PC-9 (cell line): Measurements from ENCODE around the gene PIRT. TPM values are rescaled to one million over a fixed set of nuclear protein-coding genes. Genes with fewer than 3 reads are reported as not detected.

Source experiments
- BruUV-seq: library from RNA; stranded (reverse); fragments of 400-500 nt; replicated peaks from 2 replicates; lab custom pipeline; 2021; lab: Mats Ljungman, UMichigan
- CTCF ChIA-PET: fragments of 300-600 bp; sonication (Branson Sonifier 250); formaldehyde crosslinking; loops from one replicate; lab custom pipeline; 2022; ENCODE audit warnings: antibody characterized with exemption; lab: Charles Lee
- POLR2A ChIA-PET: fragments of 300-600 bp; sonication (Branson Sonifier 250); formaldehyde crosslinking; loops from one replicate; lab custom pipeline; 2022; ENCODE audit warnings: antibody characterized with exemption; ENCODE audit not compliant: unreplicated experiment; lab: Charles Lee
- DNase-seq, 2 experiments: peaks; one replicate each; pipeline versions ENCODE4 v3.0.0 to v3.0.0-alpha.2; 2015 to 2022; ENCODE audit warnings: mixed read lengths in 1 of 2
- H2AFZ ChIP-seq: fragments of 200-600 bp; sonication (generic); 2 replicates; pipeline ENCODE4 v1.8.1; 2017; ENCODE audit warnings: antibody characterized with exemption
- H3F3A ChIP-seq: fragments of 200-600 bp; sonication (generic); 2 replicates; pipeline ENCODE4 v1.8.1; 2017; ENCODE audit warnings: antibody characterized with exemption, mild to moderate bottlenecking, low read depth; ENCODE audit not compliant: insufficient read depth
- H3K27ac ChIP-seq: fragments of 200-600 bp; sonication (generic); 2 replicates; pipeline ENCODE4 v1.6.1; 2016; ENCODE audit warnings: mixed run types
- H3K27me3 ChIP-seq: fragments of 200-600 bp; sonication (generic); 2 replicates; pipeline ENCODE4 v1.6.1; 2016; ENCODE audit warnings: low read depth, mixed run types; ENCODE audit not compliant: insufficient read depth
- H3K36me3 ChIP-seq: fragments of 200-600 bp; sonication (generic); 2 replicates; pipeline ENCODE4 v1.6.1; 2016; ENCODE audit warnings: low read depth, mixed run types
- H3K4me1 ChIP-seq: fragments of 200-600 bp; sonication (generic); replicated peaks from 2 replicates; pipeline ENCODE4 v1.6.1; 2016; ENCODE audit warnings: mixed run types; ENCODE audit not compliant: insufficient read depth
- H3K4me2 ChIP-seq: fragments of 200-600 bp; sonication (generic); 2 replicates; pipeline ENCODE4 v1.6.1; 2017; ENCODE audit warnings: mixed run types
- H3K4me3 ChIP-seq: fragments of 200-600 bp; sonication (generic); 2 replicates; pipeline ENCODE4 v1.6.1; 2016; ENCODE audit warnings: mixed run types
- H3K79me2 ChIP-seq: fragments of 200-600 bp; sonication (generic); 2 replicates; pipeline ENCODE4 v1.6.1; 2017; ENCODE audit warnings: low read depth, mixed run types
- H3K9me2 ChIP-seq: fragments of 200-600 bp; sonication (generic); 2 replicates; pipeline ENCODE4 v1.8.1; 2017; ENCODE audit warnings: mild to moderate bottlenecking; ENCODE audit not compliant: insufficient read depth
- H3K9me3 ChIP-seq: fragments of 200-600 bp; sonication (generic); 2 replicates; pipeline ENCODE4 v1.8.1; 2016; ENCODE audit warnings: low read depth; ENCODE audit not compliant: insufficient read depth
- H4K20me1 ChIP-seq: fragments of 200-600 bp; sonication (generic); 2 replicates; pipeline ENCODE4 v1.8.1; 2017; ENCODE audit not compliant: insufficient read depth
- EZH2 ChIP-seq: fragments of 200-600 bp; sonication (generic); IDR thresholded peaks from 2 replicates; pipeline ENCODE4 v1.8.0; 2017; ENCODE audit warnings: antibody characterized with exemption, low read depth
- intact Hi-C: fragments of 100-400 bp; cut with micrococcal nuclease; formaldehyde crosslinking; loops from one replicate; pipeline ENCODE4 v1.10.0; 2022; ENCODE audit not compliant: unreplicated experiment
- total RNA-seq: library from RNA; stranded (reverse); gene quantifications from 2 replicates; pipeline ENCODE4 v1.2.3, GENCODE V29; 2021
- TF ChIP-seq, protein P1 (sequence below): fragments of 200-600 bp; sonication (generic); conservative IDR thresholded peaks from 2 replicates; pipeline ENCODE4 v1.6.1; 2017; ENCODE audit warnings: mixed run types, antibody characterized with exemption, mild to moderate bottlenecking, moderate library complexity

Gene PIRT
- total RNA-seq, 1 experiment from 2014 or later: not detected

DNA sequence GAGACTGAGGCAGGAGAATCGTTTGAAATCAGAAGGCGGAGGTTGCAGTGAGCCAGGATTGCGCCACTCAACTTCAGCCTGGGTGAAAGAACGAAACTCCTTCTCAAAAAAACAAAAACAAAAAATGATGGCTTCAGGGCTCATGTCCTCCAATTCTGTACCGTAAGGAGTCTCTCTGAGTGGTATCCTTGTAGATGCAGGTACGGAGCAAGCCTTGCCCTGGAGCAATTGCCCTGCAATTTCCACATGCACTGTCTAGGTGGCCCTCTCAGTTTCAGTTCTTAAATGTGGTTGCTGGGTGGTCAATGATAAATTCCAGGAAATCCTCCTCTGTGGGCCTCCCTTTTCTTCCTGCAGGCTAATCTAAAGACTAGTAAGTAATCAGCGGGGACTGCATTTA, 44.6 kb downstream of the PIRT start:
- H3K9me3 ChIP-seq: no peaks in the 10 kb centered on the region
- DNase-seq: no peak
- H3F3A ChIP-seq: no peaks in the 10 kb centered on the region
- no peaks in the 10 kb centered on the region for H3K27me3 ChIP-seq
- no peaks in the 10 kb centered on the region for H3K79me2 ChIP-seq
- no peak overlapping the region for H3K4me2 ChIP-seq
- ChIA-PET CTCF (no interaction called here), POLR2A (no interaction called here)
- H2AFZ ChIP-seq: no peak overlapping the region
- no peak overlapping the region for H3K27ac ChIP-seq
- H3K4me1 ChIP-seq: 0 out of 2 replicates have a peak, but pooled peaks cover 3% of the 10 kb centered on the region
- no peaks in the 10 kb centered on the region for H3K36me3 ChIP-seq
- intact Hi-C loops: no loop called here
- H3K4me3 ChIP-seq: no peak overlapping the region
- H3K9me2 ChIP-seq: no peaks in the 10 kb centered on the region
- TF ChIP-seq, protein P1, sequence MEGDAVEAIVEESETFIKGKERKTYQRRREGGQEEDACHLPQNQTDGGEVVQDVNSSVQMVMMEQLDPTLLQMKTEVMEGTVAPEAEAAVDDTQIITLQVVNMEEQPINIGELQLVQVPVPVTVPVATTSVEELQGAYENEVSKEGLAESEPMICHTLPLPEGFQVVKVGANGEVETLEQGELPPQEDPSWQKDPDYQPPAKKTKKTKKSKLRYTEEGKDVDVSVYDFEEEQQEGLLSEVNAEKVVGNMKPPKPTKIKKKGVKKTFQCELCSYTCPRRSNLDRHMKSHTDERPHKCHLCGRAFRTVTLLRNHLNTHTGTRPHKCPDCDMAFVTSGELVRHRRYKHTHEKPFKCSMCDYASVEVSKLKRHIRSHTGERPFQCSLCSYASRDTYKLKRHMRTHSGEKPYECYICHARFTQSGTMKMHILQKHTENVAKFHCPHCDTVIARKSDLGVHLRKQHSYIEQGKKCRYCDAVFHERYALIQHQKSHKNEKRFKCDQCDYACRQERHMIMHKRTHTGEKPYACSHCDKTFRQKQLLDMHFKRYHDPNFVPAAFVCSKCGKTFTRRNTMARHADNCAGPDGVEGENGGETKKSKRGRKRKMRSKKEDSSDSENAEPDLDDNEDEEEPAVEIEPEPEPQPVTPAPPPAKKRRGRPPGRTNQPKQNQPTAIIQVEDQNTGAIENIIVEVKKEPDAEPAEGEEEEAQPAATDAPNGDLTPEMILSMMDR: no peak
- no peak for TF ChIP-seq EZH2
- no peaks in the 10 kb centered on the region for H4K20me1 ChIP-seq
- no TSS peak for BruUV-seq

DNA sequence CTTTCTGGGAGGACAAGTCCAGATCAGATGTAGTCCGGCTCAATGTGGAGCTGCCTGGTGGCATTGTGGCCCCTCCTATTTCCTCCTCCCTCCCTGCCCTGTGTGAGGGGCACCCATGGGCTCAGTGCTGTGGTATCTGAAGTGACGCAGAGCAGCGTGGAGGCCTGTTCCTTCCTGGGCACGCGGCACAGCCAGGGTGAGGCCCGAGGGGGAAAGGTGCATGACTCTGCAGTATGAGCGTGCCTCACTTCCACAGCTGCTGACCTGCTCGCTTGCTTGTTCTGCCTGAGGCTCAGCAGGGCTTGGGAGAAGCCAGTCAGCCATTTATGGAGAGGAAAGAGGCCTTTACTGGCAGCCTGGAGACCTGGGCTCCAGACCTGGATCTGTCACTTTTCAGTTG, 45.7 kb downstream of the PIRT start:
- Histone ChIP-seq H3K9me3 (no peaks in the 10 kb centered on the region), H3K9me2 (no peaks in the 10 kb centered on the region), H3K4me2 (no peak overlapping the region), H3K4me3 (no peak overlapping the region), H3K27ac (no peak overlapping the region), H3K79me2 (no peaks in the 10 kb centered on the region), H3K4me1 (no peaks in the 10 kb centered on the region), H3F3A (no peaks in the 10 kb centered on the region), H3K27me3 (no peaks in the 10 kb centered on the region), H4K20me1 (no peaks in the 10 kb centered on the region), H2AFZ (no peak overlapping the region), H3K36me3 (no peaks in the 10 kb centered on the region)
- intact Hi-C loops: no loop called here
- TF ChIP-seq, protein P1: no peak
- TF ChIP-seq EZH2: no peak
- ChIA-PET CTCF (no interaction called here), POLR2A (no interaction called here)
- peak in 1 of 2 experiments; percentile 27 for DNase-seq
- BruUV-seq: no TSS peak

DNA sequence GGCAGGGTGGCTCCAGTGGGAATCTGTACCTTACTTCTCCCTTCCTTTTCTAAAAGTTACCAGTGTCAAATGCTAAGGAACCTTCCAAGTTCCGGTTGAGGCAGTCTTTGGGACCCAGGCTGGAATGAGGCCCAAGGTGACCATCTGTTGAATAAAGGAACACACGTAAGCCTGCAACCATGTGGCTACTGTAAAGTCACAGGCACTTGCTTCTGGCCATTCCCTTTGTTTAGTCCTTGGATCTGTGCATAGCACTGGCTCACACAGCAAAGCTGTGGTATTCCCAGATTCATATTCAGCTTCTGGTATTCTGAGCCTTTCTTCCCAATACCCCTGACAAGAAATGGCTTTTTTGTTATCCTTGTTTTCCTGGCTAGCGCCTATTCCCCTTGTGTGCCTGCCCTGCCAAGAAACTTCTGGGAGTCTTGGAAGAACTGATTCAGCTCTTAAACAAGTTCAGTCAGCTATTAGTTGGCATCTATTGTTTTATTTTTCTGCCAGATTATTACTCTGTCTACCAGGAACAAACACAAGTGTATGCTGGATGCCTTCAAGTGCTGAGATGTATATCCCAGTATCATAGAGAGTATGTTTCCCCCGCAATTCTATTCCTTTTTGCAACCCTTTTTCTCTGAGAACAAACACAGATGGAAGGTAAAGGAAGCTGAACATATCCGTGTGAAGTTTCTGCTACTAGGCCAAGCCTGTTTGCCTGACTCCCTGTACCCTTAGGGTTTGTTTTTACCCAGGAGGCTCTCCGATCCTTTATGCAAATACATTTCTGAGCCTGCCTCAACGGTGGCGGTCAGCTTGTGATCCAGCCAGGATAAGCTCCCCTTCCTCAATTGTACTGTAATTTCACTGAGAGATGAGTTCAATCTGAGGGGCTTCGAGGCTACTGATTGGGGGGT, 47.1 kb downstream of the PIRT start:
- Histone ChIP-seq H3K4me1 (no peaks in the 10 kb centered on the region), H3K27ac (no peak overlapping the region), H3K79me2 (no peaks in the 10 kb centered on the region), H3K9me3 (no peaks in the 10 kb centered on the region), H3K9me2 (no peaks in the 10 kb centered on the region), H3K4me3 (no peak overlapping the region), H3K27me3 (no peaks in the 10 kb centered on the region), H4K20me1 (no peaks in the 10 kb centered on the region), H3K4me2 (no peak overlapping the region), H3F3A (no peaks in the 10 kb centered on the region), H2AFZ (no peak overlapping the region), H3K36me3 (no peaks in the 10 kb centered on the region)
- ChIA-PET CTCF (no interaction called here), POLR2A (interaction anchor here (0.6 kb wide), 1 partner anchor 1740 kb away, joined by 3 read pairs; no protein-coding TSS in a partner anchor)
- BruUV-seq: no TSS peak
- intact Hi-C loops: no loop called here
- no peak for DNase-seq
- no peak for TF ChIP-seq EZH2
- TF ChIP-seq, protein P1: no peak
